ENCODE results near the gene KCNMA1. TPM values are rescaled to one million over a fixed set of nuclear protein-coding genes. Genes with fewer than 3 reads are reported as not detected.

Gene KCNMA1
- total RNA-seq, 1 experiment from 2014 or later, result 31.3 TPM

GRCh38 chr10:77587416-77587790, 50.2 kb downstream of the KCNMA1 start:
- Histone ChIP-seq H3K27me3 (ENCODE audit: low read length) (no peaks in the 10 kb centered on the region), H3K9me3 (ENCODE audit: low read length) (no peaks in the 10 kb centered on the region), H3K4me2 (ENCODE audit: low read depth, low read length, poor library complexity, severe bottlenecking) (no peak overlapping the region), H3K27ac (ENCODE audit: low read length) (no peak overlapping the region), H4K20me1 (ENCODE audit: insufficient read depth, low read depth, low read length) (no peaks in the 10 kb centered on the region; the same call in 1 of the 2 replicates), H3K4me1 (ENCODE audit: low read length) (peaks cover 17% of the 10 kb centered on the region), H3K79me2 (ENCODE audit: low read length) (no peaks in the 10 kb centered on the region), H3K9ac (ENCODE audit: low read length) (no peak overlapping the region), H3K36me3 (ENCODE audit: insufficient read depth, low read length) (no peaks in the 10 kb centered on the region), H2AFZ (ENCODE audit: low read length) (no peak overlapping the region), H3K4me3 (ENCODE audit: low read length) (no peak overlapping the region), H3K9me2 (replicated peaks; ENCODE audit: insufficient read depth, low read length) (no peaks in the 10 kb centered on the region)
- DNase-seq, result no peak

DNA sequence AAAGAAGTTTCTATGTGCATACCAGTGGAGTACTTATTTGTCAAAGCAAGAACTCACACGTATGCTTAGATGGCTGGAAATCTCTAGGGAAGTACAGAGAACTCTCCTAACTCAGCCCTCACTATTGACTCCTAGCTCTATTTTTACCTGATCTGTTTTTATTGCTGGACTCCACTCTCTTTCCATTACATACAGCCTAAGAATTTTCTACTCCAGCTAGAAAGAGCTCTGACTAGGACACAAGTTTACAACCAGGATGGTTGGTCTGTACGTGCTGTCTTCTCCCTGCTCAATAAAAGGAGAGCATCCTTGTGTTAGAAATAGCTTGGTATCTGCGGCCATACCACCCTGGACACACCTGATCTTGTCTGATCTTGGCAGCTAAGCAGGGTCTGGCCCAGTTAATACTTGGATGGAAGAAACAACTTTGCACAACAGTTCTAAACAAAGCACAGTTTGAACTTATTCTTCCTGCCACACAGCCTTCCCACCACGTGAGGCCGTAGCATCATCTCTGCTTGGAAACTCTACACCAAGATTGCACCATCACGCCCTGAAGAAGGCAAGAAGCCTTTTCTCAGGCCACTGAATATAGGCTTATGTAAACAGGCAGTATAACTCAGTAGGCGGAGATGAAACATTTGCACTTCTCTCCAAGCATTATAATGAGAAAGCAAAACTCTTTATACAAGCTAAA, 50.7 kb downstream of the KCNMA1 start:
- Histone ChIP-seq H4K20me1 (ENCODE audit: insufficient read depth, low read depth, low read length) (no peaks in the 10 kb centered on the region; the same call in 1 of the 2 replicates), H3K27ac (ENCODE audit: low read length) (no peak overlapping the region), H3K27me3 (ENCODE audit: low read length) (no peaks in the 10 kb centered on the region), H3K36me3 (ENCODE audit: insufficient read depth, low read length) (no peaks in the 10 kb centered on the region), H3K9ac (ENCODE audit: low read length) (no peak overlapping the region), H3K4me2 (ENCODE audit: low read depth, low read length, poor library complexity, severe bottlenecking) (no peak overlapping the region), H3K9me2 (replicated peaks; ENCODE audit: insufficient read depth, low read length) (no peaks in the 10 kb centered on the region), H3K79me2 (ENCODE audit: low read length) (no peaks in the 10 kb centered on the region), H3K9me3 (ENCODE audit: low read length) (no peaks in the 10 kb centered on the region), H2AFZ (ENCODE audit: low read length) (no peak overlapping the region), H3K4me3 (ENCODE audit: low read length) (no peak overlapping the region), H3K4me1 (ENCODE audit: low read length) (peaks cover 17% of the 10 kb centered on the region)
- no peak for DNase-seq

- Histone ChIP-seq H4K20me1 (ENCODE audit: insufficient read depth, low read depth, low read length) (no peaks in the 10 kb centered on the region), H3K79me2 (ENCODE audit: low read length) (no peaks in the 10 kb centered on the region), H2AFZ (ENCODE audit: low read length) (no peak overlapping the region), H3K4me3 (ENCODE audit: low read length) (no peak overlapping the region), H3K4me2 (ENCODE audit: low read depth, low read length, poor library complexity, severe bottlenecking) (no peak overlapping the region), H3K9me3 (ENCODE audit: low read length) (no peaks in the 10 kb centered on the region), H3K27me3 (ENCODE audit: low read length) (no peaks in the 10 kb centered on the region), H3K4me1 (ENCODE audit: low read length) (peaks cover 17% of the 10 kb centered on the region), H3K9me2 (replicated peaks; ENCODE audit: insufficient read depth, low read length) (no peaks in the 10 kb centered on the region), H3K36me3 (ENCODE audit: insufficient read depth, low read length) (no peaks in the 10 kb centered on the region), H3K27ac (ENCODE audit: low read length) (no peak overlapping the region), H3K9ac (ENCODE audit: low read length) (no peak overlapping the region)
- DNase-seq, result no peak
These were observed 52.7 kb downstream of the KCNMA1 start for GRCh38 chr10:77584938-77585337.

DNA sequence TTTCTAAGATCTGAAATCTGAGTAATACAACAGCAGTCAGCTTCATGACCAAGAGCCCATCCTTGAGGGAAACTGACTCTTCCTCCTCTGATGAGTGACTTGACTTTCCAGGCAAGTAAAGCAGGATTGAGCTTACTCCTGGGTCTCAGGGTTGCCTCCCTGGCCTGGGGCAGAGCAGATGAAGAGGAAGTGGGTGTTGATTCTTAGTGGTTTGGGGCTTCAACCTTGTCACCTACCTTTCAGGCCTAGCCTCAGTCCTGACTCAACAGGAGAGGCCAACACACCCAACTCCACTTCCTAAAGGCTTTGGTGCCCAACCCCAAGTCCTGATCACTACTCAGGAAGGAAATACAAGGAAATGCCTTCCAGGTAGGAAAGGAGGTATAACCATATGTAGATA, 54.1 kb downstream of the KCNMA1 start:
- Histone ChIP-seq H3K36me3 (ENCODE audit: insufficient read depth, low read length) (no peaks in the 10 kb centered on the region), H3K4me2 (ENCODE audit: low read depth, low read length, poor library complexity, severe bottlenecking) (no peak overlapping the region), H3K79me2 (ENCODE audit: low read length) (no peaks in the 10 kb centered on the region), H3K4me1 (ENCODE audit: low read length) (peaks cover 21% of the 10 kb centered on the region), H4K20me1 (ENCODE audit: insufficient read depth, low read depth, low read length) (no peaks in the 10 kb centered on the region), H2AFZ (ENCODE audit: low read length) (no peak overlapping the region), H3K4me3 (ENCODE audit: low read length) (no peak overlapping the region), H3K9me3 (ENCODE audit: low read length) (no peaks in the 10 kb centered on the region), H3K27ac (ENCODE audit: low read length) (no peak overlapping the region), H3K9me2 (replicated peaks; ENCODE audit: insufficient read depth, low read length) (no peaks in the 10 kb centered on the region), H3K9ac (ENCODE audit: low read length) (no peak overlapping the region), H3K27me3 (ENCODE audit: low read length) (no peaks in the 10 kb centered on the region)
- DNase-seq, result no peak

DNA sequence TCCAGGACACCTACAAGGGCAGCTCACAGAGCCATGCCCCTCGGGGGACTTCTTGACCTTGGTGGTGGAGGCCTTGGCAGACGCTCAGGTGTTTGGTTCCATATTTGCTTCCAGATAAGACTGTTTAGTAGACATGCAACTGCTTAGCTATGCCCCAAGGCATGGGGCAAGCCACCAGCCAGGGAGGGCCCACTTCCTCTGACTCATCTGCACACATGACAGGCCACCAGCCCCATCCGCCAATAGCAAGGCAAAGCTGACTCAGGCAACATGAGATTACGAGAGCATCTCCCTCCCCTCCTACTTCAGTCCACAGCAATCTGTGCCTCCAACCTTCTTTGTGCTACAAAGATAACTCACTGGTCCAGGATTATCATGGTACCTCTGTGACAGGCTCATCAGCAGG, 54.9 kb downstream of the KCNMA1 start:
- Histone ChIP-seq H3K79me2 (ENCODE audit: low read length) (no peaks in the 10 kb centered on the region), H3K9me3 (ENCODE audit: low read length) (no peaks in the 10 kb centered on the region), H3K4me1 (ENCODE audit: low read length) (peaks cover 26% of the 10 kb centered on the region), H3K4me3 (ENCODE audit: low read length) (no peak overlapping the region), H3K27me3 (ENCODE audit: low read length) (no peaks in the 10 kb centered on the region), H3K4me2 (ENCODE audit: low read depth, low read length, poor library complexity, severe bottlenecking) (no peak overlapping the region), H2AFZ (ENCODE audit: low read length) (no peak overlapping the region), H3K27ac (ENCODE audit: low read length) (no peak overlapping the region), H3K9ac (ENCODE audit: low read length) (no peak overlapping the region), H3K36me3 (ENCODE audit: insufficient read depth, low read length) (no peaks in the 10 kb centered on the region), H4K20me1 (ENCODE audit: insufficient read depth, low read depth, low read length) (no peaks in the 10 kb centered on the region), H3K9me2 (replicated peaks; ENCODE audit: insufficient read depth, low read length) (no peaks in the 10 kb centered on the region)
- DNase-seq, result peak; percentile 73

DNA sequence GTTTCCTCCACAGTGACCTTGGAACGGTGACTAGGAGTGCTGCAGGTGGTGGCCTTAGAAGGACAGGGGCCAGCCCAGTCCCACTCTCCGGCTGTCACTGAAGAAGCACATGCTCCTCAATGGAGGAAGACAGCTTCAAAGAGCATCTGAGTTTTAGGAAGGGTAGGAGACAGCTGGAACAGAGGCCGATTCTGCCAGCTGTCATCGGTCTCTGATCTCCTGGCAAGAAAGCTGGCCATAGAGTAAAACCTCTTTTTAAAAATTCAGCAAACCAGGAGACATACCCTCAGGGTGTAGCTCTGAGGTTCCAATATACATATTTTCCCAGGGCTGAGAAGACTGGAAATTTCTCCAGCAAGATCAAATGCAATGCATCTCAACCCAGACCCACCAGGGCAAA, 55.9 kb downstream of the KCNMA1 start:
- peaks cover 27% of the 10 kb centered on the region for H3K4me1 ChIP-seq (ENCODE audit: low read length)
- H3K9me2 ChIP-seq (replicated peaks; ENCODE audit: insufficient read depth, low read length), result no peaks in the 10 kb centered on the region
- no peak overlapping the region for H3K9ac ChIP-seq (ENCODE audit: low read length)
- DNase-seq, result no peak
- no peak overlapping the region for H3K4me3 ChIP-seq (ENCODE audit: low read length)
- no peaks in the 10 kb centered on the region for H3K9me3 ChIP-seq (ENCODE audit: low read length)
- no peaks in the 10 kb centered on the region for H3K36me3 ChIP-seq (ENCODE audit: insufficient read depth, low read length)
- H4K20me1 ChIP-seq (ENCODE audit: insufficient read depth, low read depth, low read length), result no peaks in the 10 kb centered on the region
- H3K27ac ChIP-seq (ENCODE audit: low read length), result no peak overlapping the region
- no peaks in the 10 kb centered on the region for H3K79me2 ChIP-seq (ENCODE audit: low read length)
- no peak overlapping the region for H2AFZ ChIP-seq (ENCODE audit: low read length)
- no peak overlapping the region for H3K4me2 ChIP-seq (ENCODE audit: low read depth, low read length, poor library complexity, severe bottlenecking)
- no peaks in the 10 kb centered on the region for H3K27me3 ChIP-seq (ENCODE audit: low read length)

GRCh38 chr10:77580482-77580881, 57.1 kb downstream of the KCNMA1 start:
- Histone ChIP-seq H3K9ac (ENCODE audit: low read length) (no peak overlapping the region), H4K20me1 (ENCODE audit: insufficient read depth, low read depth, low read length) (no peaks in the 10 kb centered on the region), H3K4me2 (ENCODE audit: low read depth, low read length, poor library complexity, severe bottlenecking) (no peak overlapping the region), H3K4me1 (ENCODE audit: low read length) (peaks cover 27% of the 10 kb centered on the region), H3K9me2 (replicated peaks; ENCODE audit: insufficient read depth, low read length) (no peaks in the 10 kb centered on the region), H2AFZ (ENCODE audit: low read length) (no peak overlapping the region), H3K27me3 (ENCODE audit: low read length) (no peaks in the 10 kb centered on the region), H3K4me3 (ENCODE audit: low read length) (no peak overlapping the region), H3K36me3 (ENCODE audit: insufficient read depth, low read length) (no peaks in the 10 kb centered on the region), H3K79me2 (ENCODE audit: low read length) (no peaks in the 10 kb centered on the region), H3K9me3 (ENCODE audit: low read length) (no peaks in the 10 kb centered on the region), H3K27ac (ENCODE audit: low read length) (no peak overlapping the region)
- DNase-seq, result no peak

DNA sequence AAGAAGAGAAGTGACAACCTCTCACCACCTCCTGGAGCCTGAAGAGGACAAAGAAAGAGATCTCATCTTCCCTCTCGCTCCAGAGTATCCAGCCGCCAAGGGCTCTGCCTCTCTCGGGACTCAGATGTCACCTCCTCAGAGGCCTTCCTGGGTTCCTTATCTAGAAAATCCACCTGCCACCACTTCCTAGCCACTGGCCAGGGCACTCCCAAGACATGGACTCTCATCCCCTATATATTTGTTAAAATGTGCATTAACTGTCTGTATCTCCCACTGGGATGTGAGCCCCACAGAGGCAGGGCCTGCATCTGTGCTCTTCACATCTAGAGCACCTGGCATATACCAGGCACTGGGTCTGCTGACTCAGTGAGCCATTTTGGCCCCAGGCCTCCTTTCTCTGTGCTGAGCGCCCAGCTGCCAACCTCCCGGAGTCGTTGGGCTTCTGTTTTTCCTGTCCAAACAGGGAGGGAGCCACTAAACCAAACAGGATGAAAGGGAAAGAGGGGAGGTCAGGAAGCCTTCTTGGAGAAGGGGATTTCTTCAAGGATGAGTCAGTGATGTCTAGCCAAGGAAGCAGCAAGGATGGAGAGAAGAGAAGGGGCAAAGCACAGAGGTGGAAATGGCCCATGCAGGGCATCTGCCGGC, 58.9 kb downstream of the KCNMA1 start:
- no peaks in the 10 kb centered on the region for H3K27me3 ChIP-seq (ENCODE audit: low read length)
- no peaks in the 10 kb centered on the region for H4K20me1 ChIP-seq (ENCODE audit: insufficient read depth, low read depth, low read length)
- no peak for DNase-seq
- no peak overlapping the region for H3K27ac ChIP-seq (ENCODE audit: low read length)
- no peak overlapping the region for H3K9ac ChIP-seq (ENCODE audit: low read length)
- H3K4me1 ChIP-seq (ENCODE audit: low read length), result peaks cover 32% of the 10 kb centered on the region
- H3K4me2 ChIP-seq (ENCODE audit: low read depth, low read length, poor library complexity, severe bottlenecking), result no peak overlapping the region
- H3K4me3 ChIP-seq (ENCODE audit: low read length), result no peak overlapping the region
- H2AFZ ChIP-seq (ENCODE audit: low read length), result no peak overlapping the region
- H3K36me3 ChIP-seq (ENCODE audit: insufficient read depth, low read length), result no peaks in the 10 kb centered on the region
- no peaks in the 10 kb centered on the region for H3K9me2 ChIP-seq (replicated peaks; ENCODE audit: insufficient read depth, low read length)
- no peaks in the 10 kb centered on the region for H3K9me3 ChIP-seq (ENCODE audit: low read length)
- no peaks in the 10 kb centered on the region for H3K79me2 ChIP-seq (ENCODE audit: low read length)
